SK-N-SH treated with all-trans-retinoic acid at 6 μM for 48 hours (cell line): ENCODE data around the gene CYP46A1.

Source experiments
- ATAC-seq: fragments of 200-7000 bp; cut with Tn5 transposase; 3 replicates; pipeline ENCODE4 v1.9.1; 2020; ENCODE audit warnings: mild to moderate bottlenecking, moderate library complexity
- ARNTL ChIP-seq: fragments of 450-650 bp; formaldehyde crosslinking; IDR thresholded peaks from 2 replicates; pipeline ENCODE4 v1.5.0; 2020; ENCODE audit warnings: low read depth, mild to moderate bottlenecking, moderate library complexity, borderline replicate concordance
- CREB5 ChIP-seq: fragments of 250-450 bp; sonication (Bioruptor Pico); IDR thresholded peaks from 2 replicates; pipeline ENCODE4 v1.5.1; 2020; ENCODE audit warnings: low read depth, mild to moderate bottlenecking, moderate library complexity
- CSDC2 ChIP-seq: fragments of 250-450 bp; sonication (Bioruptor Pico); IDR thresholded peaks from 2 replicates; pipeline ENCODE4 v1.5.0; 2020; ENCODE audit warnings: mild to moderate bottlenecking, moderate library complexity
- ESRRG ChIP-seq: fragments of 250-450 bp; sonication (Bioruptor Pico); IDR thresholded peaks from 2 replicates; pipeline ENCODE4 v1.6.1; 2021; ENCODE audit warnings: mild to moderate bottlenecking
- GLIS3 ChIP-seq: fragments of 250-450 bp; sonication (Bioruptor Pico); IDR thresholded peaks from 2 replicates; pipeline ENCODE4 v1.5.0; 2020; ENCODE audit warnings: mild to moderate bottlenecking, moderate library complexity
- ISL1 ChIP-seq: fragments of 250-450 bp; sonication (Bioruptor Pico); IDR thresholded peaks from 2 replicates; pipeline ENCODE4 v2.1.2; 2022; ENCODE audit warnings: mild to moderate bottlenecking, moderate library complexity
- OSR1 ChIP-seq: fragments of 250-450 bp; sonication (Bioruptor Pico); IDR thresholded peaks from 2 replicates; pipeline ENCODE4 v1.8.0; 2022; ENCODE audit warnings: moderate library complexity, mild to moderate bottlenecking, inconsistent platforms
- POU6F1 ChIP-seq: fragments of 250-450 bp; sonication (Bioruptor Pico); IDR thresholded peaks from 2 replicates; pipeline ENCODE4 v1.8.0; 2021; ENCODE audit warnings: low read depth, mild to moderate bottlenecking, moderate library complexity, borderline replicate concordance
- PPARA ChIP-seq: fragments of 250-450 bp; sonication (Bioruptor Pico); IDR thresholded peaks from 2 replicates; pipeline ENCODE4 v1.5.0; 2020; ENCODE audit warnings: mild to moderate bottlenecking, borderline replicate concordance
- RARB ChIP-seq: fragments of 250-450 bp; sonication (Bioruptor Pico); IDR thresholded peaks from 2 replicates; pipeline ENCODE4 v1.8.0; 2021; ENCODE audit warnings: mild to moderate bottlenecking, moderate library complexity
- SNAI2 ChIP-seq: fragments of 250-450 bp; sonication (Bioruptor Pico); IDR thresholded peaks from 2 replicates; pipeline ENCODE4 v1.5.0; 2020; ENCODE audit warnings: mild to moderate bottlenecking, moderate library complexity
- TCF4 ChIP-seq: fragments of 250-450 bp; sonication (Bioruptor Pico); IDR thresholded peaks from 2 replicates; pipeline ENCODE4 v1.8.0; 2021; ENCODE audit warnings: mild to moderate bottlenecking, moderate library complexity, borderline replicate concordance
- TOX ChIP-seq: fragments of 250-450 bp; sonication (Bioruptor Pico); IDR thresholded peaks from 2 replicates; pipeline ENCODE4 v1.8.0; 2021; ENCODE audit warnings: mild to moderate bottlenecking, moderate library complexity, borderline replicate concordance
- ZC3H10 ChIP-seq: fragments of 250-450 bp; sonication (Bioruptor Pico); IDR thresholded peaks from 2 replicates; pipeline ENCODE4 v1.5.1; 2021; ENCODE audit warnings: mild to moderate bottlenecking, moderate library complexity
- ZFP3 ChIP-seq: fragments of 250-450 bp; sonication (Bioruptor Pico); IDR thresholded peaks from 2 replicates; pipeline ENCODE4 v1.5.0; 2020; ENCODE audit warnings: mild to moderate bottlenecking, moderate library complexity
- ZFP30 ChIP-seq: fragments of 450-650 bp; formaldehyde crosslinking; IDR thresholded peaks from 2 replicates; pipeline ENCODE4 v1.5.0; 2022; ENCODE audit warnings: mild to moderate bottlenecking, moderate library complexity
- ZNF565 ChIP-seq: fragments of 450-650 bp; formaldehyde crosslinking; conservative IDR thresholded peaks from 2 replicates; pipeline ENCODE4 v1.5.0; 2020; ENCODE audit warnings: low read depth, mild to moderate bottlenecking, moderate library complexity
- ZNF70 ChIP-seq: fragments of 450-650 bp; formaldehyde crosslinking; IDR thresholded peaks from 2 replicates; pipeline ENCODE4 v1.5.0; 2020; ENCODE audit warnings: mild to moderate bottlenecking, moderate library complexity
- ZNF8 ChIP-seq: fragments of 450-650 bp; formaldehyde crosslinking; IDR thresholded peaks from 2 replicates; pipeline ENCODE4 v1.5.0; 2020; ENCODE audit warnings: mild to moderate bottlenecking, moderate library complexity
- TF ChIP-seq, protein P1 (sequence below): fragments of 250-450 bp; sonication (Bioruptor Pico); IDR thresholded peaks from 2 replicates; pipeline ENCODE4 v1.5.1; 2021; ENCODE audit warnings: mild to moderate bottlenecking, moderate library complexity
- TF ChIP-seq, protein P2 (sequence below): fragments of 250-450 bp; sonication (Bioruptor Pico); IDR thresholded peaks from 2 replicates; pipeline ENCODE4 v1.8.0; 2020; ENCODE audit warnings: mild to moderate bottlenecking, moderate library complexity, borderline replicate concordance
- TF ChIP-seq, protein P3 (sequence below): fragments of 250-450 bp; sonication (Bioruptor Pico); IDR thresholded peaks from 2 replicates; pipeline ENCODE4 v1.5.0; 2020; ENCODE audit warnings: mild to moderate bottlenecking, moderate library complexity

The CYP46A1 gene

DNA sequence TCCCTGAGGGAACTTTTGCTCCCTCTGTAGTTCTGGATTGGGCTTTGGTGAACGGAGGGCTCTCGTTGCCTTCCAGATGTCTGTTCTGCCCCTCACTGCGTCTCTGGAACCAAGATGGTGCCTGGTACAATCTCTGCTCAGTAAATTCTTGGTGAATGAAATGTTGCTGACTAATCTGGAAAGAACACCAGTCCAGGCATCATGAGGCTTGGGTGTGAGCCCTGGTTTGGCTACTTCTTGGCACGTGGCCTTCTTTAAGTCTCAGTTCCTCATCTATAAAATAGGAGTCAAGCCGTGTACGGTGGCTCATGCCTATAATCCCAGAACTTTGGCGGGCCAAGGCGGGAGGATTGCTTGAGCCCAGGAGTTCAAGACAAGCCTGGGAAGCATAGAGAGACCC lies 34.9 kb upstream of the CYP46A1 start:
- ATAC-seq = no peak
- TF ChIP-seq TCF4 (CRISPR knock-in tag) = no peak
- TF ChIP-seq ZNF565 (CRISPR knock-in tag) = no peak
- no peak for TF ChIP-seq PPARA (CRISPR knock-in tag)

- TF ChIP-seq RARB (CRISPR knock-in tag) = no peak
- TF ChIP-seq, protein P1, sequence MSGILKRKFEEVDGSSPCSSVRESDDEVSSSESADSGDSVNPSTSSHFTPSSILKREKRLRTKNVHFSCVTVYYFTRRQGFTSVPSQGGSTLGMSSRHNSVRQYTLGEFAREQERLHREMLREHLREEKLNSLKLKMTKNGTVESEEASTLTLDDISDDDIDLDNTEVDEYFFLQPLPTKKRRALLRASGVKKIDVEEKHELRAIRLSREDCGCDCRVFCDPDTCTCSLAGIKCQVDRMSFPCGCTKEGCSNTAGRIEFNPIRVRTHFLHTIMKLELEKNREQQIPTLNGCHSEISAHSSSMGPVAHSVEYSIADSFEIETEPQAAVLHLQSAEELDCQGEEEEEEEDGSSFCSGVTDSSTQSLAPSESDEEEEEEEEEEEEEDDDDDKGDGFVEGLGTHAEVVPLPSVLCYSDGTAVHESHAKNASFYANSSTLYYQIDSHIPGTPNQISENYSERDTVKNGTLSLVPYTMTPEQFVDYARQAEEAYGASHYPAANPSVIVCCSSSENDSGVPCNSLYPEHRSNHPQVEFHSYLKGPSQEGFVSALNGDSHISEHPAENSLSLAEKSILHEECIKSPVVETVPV (CRISPR knock-in tag) = no peak
- TF ChIP-seq CSDC2 (CRISPR knock-in tag) = no peak
- no peak for TF ChIP-seq ZNF565 (CRISPR knock-in tag)
- no peak for TF ChIP-seq ZFP30 (CRISPR knock-in tag)
- TF ChIP-seq OSR1 (CRISPR knock-in tag) = no peak
- no peak for TF ChIP-seq ZNF8
- no peak for TF ChIP-seq ISL1 (CRISPR knock-in tag)
- TF ChIP-seq ZFP3 = no peak
- TF ChIP-seq GLIS3 = no peak
- TF ChIP-seq ZC3H10 = no peak
- TF ChIP-seq TCF4 (CRISPR knock-in tag) = no peak
- TF ChIP-seq, protein P2, sequence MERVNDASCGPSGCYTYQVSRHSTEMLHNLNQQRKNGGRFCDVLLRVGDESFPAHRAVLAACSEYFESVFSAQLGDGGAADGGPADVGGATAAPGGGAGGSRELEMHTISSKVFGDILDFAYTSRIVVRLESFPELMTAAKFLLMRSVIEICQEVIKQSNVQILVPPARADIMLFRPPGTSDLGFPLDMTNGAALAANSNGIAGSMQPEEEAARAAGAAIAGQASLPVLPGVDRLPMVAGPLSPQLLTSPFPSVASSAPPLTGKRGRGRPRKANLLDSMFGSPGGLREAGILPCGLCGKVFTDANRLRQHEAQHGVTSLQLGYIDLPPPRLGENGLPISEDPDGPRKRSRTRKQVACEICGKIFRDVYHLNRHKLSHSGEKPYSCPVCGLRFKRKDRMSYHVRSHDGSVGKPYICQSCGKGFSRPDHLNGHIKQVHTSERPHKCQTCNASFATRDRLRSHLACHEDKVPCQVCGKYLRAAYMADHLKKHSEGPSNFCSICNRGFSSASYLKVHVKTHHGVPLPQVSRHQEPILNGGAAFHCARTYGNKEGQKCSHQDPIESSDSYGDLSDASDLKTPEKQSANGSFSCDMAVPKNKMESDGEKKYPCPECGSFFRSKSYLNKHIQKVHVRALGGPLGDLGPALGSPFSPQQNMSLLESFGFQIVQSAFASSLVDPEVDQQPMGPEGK = no peak
- TF ChIP-seq CREB5 = no peak
- TF ChIP-seq ZNF70 (CRISPR knock-in tag) = no peak
- ATAC-seq = no peak
Observed at GRCh38 chr14:99649643-99650042, 34.5 kb upstream of the CYP46A1 start.

GRCh38 chr14:99650189-99650588 lies 33.9 kb upstream of the CYP46A1 start:
- no peak for TF ChIP-seq TOX (CRISPR knock-in tag)
- no peak for TF ChIP-seq GLIS3
- TF ChIP-seq SNAI2 (CRISPR knock-in tag) = no peak
- no peak for TF ChIP-seq ZFP30 (CRISPR knock-in tag)
- no peak for TF ChIP-seq TCF4 (CRISPR knock-in tag)
- no peak for TF ChIP-seq OSR1 (CRISPR knock-in tag)
- no peak for TF ChIP-seq ZNF565 (CRISPR knock-in tag)
- TF ChIP-seq, protein P2 = no peak
- TF ChIP-seq CREB5 = no peak
- no peak for TF ChIP-seq ESRRG
- TF ChIP-seq ZNF8 = no peak
- TF ChIP-seq ISL1 (CRISPR knock-in tag) = no peak
- TF ChIP-seq PPARA (CRISPR knock-in tag) = no peak
- TF ChIP-seq ARNTL (CRISPR knock-in tag) = no peak
- TF ChIP-seq ZC3H10 = no peak
- no peak for TF ChIP-seq ZFP3
- no peak for TF ChIP-seq POU6F1
- TF ChIP-seq, protein P3, sequence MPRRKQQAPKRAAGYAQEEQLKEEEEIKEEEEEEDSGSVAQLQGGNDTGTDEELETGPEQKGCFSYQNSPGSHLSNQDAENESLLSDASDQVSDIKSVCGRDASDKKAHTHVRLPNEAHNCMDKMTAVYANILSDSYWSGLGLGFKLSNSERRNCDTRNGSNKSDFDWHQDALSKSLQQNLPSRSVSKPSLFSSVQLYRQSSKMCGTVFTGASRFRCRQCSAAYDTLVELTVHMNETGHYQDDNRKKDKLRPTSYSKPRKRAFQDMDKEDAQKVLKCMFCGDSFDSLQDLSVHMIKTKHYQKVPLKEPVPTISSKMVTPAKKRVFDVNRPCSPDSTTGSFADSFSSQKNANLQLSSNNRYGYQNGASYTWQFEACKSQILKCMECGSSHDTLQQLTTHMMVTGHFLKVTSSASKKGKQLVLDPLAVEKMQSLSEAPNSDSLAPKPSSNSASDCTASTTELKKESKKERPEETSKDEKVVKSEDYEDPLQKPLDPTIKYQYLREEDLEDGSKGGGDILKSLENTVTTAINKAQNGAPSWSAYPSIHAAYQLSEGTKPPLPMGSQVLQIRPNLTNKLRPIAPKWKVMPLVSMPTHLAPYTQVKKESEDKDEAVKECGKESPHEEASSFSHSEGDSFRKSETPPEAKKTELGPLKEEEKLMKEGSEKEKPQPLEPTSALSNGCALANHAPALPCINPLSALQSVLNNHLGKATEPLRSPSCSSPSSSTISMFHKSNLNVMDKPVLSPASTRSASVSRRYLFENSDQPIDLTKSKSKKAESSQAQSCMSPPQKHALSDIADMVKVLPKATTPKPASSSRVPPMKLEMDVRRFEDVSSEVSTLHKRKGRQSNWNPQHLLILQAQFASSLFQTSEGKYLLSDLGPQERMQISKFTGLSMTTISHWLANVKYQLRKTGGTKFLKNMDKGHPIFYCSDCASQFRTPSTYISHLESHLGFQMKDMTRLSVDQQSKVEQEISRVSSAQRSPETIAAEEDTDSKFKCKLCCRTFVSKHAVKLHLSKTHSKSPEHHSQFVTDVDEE (CRISPR knock-in tag) = no peak
- ATAC-seq = no peak
